Measurements from ENCODE around the gene LCE1D.

LCE1D gene

DNA sequence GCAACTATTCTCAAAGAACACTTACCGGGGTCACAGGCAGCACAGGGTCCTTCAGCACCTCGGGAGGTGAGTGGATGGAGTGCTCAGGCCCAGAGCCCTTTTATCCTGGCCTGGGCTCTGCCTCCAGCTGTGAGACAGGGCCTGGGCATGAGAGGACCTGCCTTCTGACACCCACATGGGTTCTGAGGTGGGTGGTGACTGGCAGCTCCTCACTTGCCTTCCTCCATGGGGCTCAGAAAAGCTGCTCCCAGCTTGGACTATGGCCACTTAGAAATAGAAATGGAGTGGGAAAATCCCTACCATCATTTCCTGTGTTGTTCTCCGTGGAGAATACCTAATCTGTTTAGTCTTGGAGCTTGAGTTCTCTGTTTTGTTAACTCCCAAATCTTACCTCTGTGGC is 10.1 kb downstream of the LCE1D start, which contains the start of gene LCE1C:
TSS of gene LCE1C (minus strand) at position 76 of the 400 bp plus-strand sequence. CDS start 1,173 bp downstream, outside the sequence.
- in situ Hi-C loops (cut with MboI; ENCODE audit: low pct_unique_long_range_greater_than_20kb, low sequenced_read_pairs): no loop called here
- DNase-seq: no peak

DNA sequence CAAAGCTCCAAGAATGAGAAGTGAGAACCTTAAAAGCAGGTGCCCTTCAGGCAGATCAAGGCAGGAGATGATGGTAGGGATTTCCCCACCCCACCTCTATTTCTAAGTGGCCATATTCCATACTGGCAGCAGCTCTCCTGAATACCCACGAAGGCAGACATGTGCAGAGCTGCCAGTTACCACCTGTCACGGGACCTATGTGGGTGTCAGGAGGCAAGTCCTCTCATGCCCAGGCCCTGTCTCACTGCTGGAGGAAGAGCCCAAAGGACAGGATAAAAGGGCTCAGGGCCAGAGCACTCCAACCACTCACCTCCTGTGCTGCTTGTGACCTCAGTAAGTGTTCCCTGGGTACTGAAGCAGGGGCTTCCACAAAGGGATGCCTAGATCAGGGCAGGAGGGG is 14.5 kb downstream of the LCE1D start:
- no peak for DNase-seq
- in situ Hi-C loops (cut with MboI; ENCODE audit: low pct_unique_long_range_greater_than_20kb, low sequenced_read_pairs): no loop called here

DNA sequence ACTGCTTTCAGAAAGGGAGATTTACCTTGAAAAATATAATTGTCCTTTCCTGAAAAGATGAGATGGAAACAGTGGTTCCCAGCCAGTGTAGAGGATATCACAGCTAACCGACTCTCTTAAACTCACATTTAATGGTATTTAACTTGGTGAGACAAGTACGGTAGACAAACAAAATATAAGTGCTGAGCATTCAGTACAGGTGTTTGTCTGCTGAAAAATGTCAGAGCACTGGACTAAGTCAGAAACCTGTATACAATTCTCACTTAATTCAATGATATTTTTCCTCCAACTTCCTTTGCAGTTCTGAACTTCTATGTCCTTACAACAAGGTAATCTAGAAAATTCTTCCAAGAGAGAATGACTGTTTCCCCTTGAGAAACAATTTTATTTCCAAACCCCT is 15.2 kb downstream of the LCE1D start, which contains the start of gene LCE1B:
TSS of gene LCE1B (plus strand) at position 301 of the 400 bp plus-strand sequence. CDS start 476 bp downstream, outside the sequence.
- in situ Hi-C loops (cut with MboI; ENCODE audit: low pct_unique_long_range_greater_than_20kb, low sequenced_read_pairs): no loop called here
- no peak for DNase-seq

DNA sequence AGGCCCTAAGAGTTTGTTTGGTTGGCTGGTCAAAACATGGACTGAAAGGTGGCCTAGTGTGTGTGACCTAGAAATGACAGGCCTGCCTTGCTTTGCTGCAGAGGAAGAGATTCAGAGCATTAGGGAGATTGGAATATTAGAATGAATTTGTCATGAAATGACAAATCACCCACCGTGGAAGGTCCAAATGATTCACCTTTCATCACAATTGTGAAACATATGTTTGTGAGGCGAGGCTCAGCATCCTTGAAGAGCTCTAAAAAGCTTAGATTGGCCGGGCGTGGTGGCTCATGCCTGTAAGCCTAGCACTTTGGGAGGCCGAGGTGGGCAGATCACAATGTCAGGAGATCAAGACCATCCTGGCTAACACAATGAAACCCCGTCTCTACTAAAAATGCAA is 20.8 kb downstream of the LCE1D start:
- no peak for DNase-seq
- in situ Hi-C loops (cut with MboI; ENCODE audit: low pct_unique_long_range_greater_than_20kb, low sequenced_read_pairs): no loop called here

DNA sequence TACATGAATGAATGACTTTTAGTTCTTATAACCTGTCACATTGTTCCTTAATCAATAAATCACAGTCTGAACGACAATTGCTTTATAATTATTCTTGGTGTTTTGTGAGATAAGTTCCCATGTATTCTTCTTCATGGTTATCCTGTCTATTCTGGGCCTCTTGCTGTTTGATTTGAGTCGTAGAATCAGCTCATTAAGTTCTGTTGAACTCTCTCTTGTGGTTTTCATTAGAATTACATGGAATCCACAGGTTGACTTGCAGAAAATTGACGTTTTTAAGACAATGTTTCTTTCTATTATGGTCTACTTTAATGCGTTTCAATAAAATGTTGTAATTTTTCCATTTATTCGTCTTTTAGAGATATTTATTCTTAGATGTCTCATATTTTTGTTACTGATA is 26.8 kb downstream of the LCE1D start:
- in situ Hi-C loops (cut with MboI; ENCODE audit: low pct_unique_long_range_greater_than_20kb, low sequenced_read_pairs): no loop called here

DNA sequence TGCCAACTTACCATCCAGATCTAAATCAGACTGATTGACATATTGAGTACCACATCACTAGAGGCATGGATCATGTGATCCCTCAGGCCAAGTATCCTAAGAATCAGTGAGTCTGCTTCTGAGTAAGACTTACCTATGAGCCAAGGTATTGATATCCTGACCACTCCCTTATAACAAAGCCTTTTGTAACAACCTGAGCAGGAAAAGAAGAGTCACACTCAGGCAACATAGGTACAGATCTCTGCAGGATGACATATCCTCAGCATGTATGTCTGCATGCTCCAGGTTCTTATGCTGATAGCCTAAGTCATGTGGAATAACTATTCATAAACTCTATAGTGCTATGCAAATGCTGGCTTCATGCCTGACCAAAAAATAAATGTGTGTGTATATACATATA is 28.4 kb downstream of the LCE1D start:
- in situ Hi-C loops (cut with MboI; ENCODE audit: low pct_unique_long_range_greater_than_20kb, low sequenced_read_pairs): no loop called here

More for the DNA sequence above, 26.8 kb downstream of the LCE1D start:
- no peak for DNase-seq

DNA sequence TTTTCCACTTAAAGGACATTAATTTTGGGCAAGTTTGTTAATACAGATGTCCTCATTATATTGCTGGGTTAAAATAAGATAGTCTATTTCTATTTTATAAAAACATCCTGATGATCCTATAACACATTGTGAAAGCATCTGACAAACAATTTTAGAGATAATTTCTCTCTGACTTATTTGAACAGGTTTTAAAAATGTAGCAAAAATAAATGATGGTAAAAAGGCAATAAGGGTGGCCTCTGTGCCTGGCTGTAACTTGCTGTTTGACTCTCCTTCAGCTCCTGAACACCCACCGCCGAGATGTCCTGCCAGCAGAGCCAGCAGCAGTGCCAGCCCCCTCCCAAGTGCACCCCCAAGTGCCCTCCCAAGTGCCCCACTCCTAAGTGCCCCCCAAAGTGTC is 30.7 kb downstream of the LCE1D start, which contains the start of gene LCE1A:
TSS of gene LCE1A (plus strand) at position 301 of the 400 bp plus-strand sequence. CDS start at position 301, 0 bp downstream.
- in situ Hi-C loops (cut with MboI; ENCODE audit: low pct_unique_long_range_greater_than_20kb, low sequenced_read_pairs): no loop called here
- no peak for DNase-seq

More for the DNA sequence above, 28.4 kb downstream of the LCE1D start:
- DNase-seq: no peak

DNA sequence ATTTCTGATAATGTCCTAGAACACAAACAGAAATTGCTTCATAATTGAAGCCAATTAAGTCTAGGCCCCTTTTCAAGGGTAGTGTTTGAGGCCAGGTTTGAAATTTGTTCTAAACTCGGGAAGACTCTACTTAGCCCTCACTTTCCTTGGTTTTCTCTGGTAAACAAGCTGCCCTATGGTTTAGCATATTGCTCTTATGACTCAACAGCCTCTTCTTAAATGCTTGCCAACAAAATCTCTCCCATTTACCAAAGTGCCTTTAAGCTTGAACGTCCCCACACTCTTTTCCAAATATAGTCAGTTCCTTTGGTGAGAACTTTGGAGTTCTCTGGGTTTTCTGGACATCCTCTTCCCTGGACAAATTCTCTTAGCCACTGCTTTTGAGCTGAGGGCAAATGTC is 40.3 kb downstream of the LCE1D start:
- DNase-seq: no peak
- in situ Hi-C loops (cut with MboI; ENCODE audit: low pct_unique_long_range_greater_than_20kb, low sequenced_read_pairs): no loop called here

DNA sequence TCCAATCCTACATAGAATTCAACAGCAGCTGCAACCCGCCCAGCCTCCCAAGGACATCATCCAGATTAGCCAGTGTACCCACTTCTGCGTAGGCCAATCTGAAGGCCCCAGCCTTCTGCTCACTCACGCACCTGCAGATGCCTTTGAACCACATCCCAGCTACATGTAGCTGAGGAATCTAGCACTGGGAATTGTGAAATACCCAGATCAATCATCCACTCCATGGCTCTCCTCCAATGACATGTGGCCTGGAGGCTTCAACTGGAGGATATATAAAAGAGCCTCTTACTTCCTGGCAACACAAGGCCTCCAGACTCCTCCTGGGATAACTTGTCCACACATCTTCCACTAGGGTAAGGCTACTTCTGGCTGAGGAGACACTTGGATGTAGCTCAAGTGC is 46.0 kb downstream of the LCE1D start, which contains the start of gene LCE6A:
TSS of gene LCE6A (plus strand) at position 301 of the 400 bp plus-strand sequence. CDS start 665 bp downstream, outside the sequence.
- in situ Hi-C loops (cut with MboI; ENCODE audit: low pct_unique_long_range_greater_than_20kb, low sequenced_read_pairs): no loop called here
- no peak for DNase-seq
